NK-92 (cell line): ENCODE data around the gene MEAK7.

Source experiments
- DNase-seq: peaks from one replicate; lab custom pipeline; 2025; ENCODE audit not compliant: unreplicated experiment; lab: John Stamatoyannopoulos, UW

The MEAK7 gene

DNA sequence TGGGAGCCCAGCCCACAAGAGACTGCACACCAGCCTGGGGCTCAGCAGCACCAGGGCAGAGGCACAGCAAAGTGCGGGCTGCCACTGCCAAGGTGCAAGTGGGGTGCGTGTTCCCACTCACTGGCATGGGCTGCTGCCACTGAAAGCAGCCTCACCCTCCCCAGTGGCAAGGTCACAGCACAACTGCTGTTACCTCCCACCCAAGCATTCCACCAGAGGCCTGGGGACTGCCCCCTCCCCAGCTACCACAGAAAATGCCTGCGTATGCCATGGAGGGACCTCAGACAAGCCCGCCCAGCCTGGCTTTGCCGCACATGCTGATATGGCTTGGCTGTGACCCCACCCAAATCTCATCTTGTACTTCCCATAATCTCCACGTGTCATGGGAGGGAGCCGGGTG lies 33.1 kb downstream of the MEAK7 start:
- DNase-seq: no peak

DNA sequence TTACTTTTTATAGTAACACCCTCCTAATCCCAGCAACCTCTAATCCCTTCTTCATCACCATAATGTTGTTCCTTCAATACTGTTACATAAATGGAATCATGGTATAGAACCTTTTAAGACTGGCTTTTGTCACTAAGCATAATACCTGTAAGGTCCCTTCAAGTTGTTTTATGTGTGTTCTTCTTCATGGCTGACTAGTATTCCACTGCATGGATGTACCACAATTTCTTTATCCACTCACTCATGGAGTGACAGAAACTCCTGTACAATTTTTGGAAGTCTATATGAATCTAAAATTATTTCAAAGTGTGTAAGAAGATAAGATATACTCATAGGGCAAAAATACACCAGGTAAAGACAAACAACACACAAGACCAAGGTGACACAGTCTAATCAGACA lies 36.8 kb downstream of the MEAK7 start:
- no peak for DNase-seq

GRCh38 chr16:84467256-84467655 lies 37.2 kb downstream of the MEAK7 start:
- no peak for DNase-seq

GRCh38 chr16:84466692-84467091 lies 37.8 kb downstream of the MEAK7 start:
- DNase-seq: no peak

DNA sequence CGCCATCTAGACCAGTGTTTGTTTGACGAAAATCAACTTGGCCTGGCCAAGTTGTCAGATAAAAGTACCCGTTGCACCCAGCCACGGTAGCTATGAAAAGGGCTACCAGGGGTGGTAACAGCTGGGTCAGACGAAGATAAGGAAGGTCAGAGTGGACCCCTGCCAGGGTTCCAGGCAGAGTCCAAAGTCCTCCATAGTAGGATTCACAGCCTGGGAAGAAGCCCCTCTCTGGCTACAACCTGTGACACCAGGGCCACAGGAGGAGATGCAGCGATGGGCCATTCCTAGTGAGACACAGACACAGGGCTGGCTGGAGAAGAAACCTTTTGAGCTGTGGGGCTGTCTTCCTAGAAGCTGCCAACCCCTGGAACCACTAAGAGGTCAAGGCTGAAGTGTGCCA lies 39.3 kb downstream of the MEAK7 start:
- no peak for DNase-seq

DNA sequence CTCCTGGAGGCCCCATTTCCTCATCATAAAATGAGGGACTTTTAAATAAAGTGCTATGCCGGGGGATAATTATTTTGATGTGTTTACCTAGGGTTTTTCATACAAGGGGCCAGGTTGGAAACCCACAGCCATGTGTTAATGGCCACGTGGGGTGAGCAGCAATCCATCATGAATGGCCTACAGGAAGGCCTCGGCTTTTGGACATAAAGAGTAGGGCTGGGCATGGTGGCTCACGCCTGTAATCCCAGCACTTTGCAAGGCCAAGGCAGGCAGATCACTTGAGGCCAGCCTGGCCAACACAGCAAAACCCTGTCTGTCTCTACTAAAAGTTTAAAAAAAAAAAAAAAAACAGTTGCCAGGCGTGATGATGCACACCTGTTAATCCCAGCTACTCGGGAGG lies 40.3 kb downstream of the MEAK7 start:
- no peak for DNase-seq

DNA sequence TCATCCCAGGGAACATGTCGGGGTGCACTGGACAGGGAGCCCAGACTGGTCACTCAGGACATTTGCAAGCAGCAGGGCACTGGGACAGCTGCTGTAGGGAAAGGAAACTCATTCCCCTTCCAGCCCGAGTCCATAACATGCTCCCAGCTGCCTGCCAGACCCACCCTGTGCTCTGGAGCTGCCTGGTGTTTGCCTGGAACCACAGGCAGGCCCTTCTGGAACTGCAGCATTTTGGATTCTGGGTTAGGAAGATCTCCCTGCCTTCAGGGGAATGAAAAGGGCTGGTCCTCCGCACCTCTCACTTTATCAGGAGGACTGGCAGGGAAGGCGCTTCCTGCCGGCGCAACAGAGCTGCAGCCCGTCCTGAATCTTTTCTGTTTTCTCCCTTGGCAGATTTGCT lies 41.2 kb downstream of the MEAK7 start:
- no peak for DNase-seq

DNA sequence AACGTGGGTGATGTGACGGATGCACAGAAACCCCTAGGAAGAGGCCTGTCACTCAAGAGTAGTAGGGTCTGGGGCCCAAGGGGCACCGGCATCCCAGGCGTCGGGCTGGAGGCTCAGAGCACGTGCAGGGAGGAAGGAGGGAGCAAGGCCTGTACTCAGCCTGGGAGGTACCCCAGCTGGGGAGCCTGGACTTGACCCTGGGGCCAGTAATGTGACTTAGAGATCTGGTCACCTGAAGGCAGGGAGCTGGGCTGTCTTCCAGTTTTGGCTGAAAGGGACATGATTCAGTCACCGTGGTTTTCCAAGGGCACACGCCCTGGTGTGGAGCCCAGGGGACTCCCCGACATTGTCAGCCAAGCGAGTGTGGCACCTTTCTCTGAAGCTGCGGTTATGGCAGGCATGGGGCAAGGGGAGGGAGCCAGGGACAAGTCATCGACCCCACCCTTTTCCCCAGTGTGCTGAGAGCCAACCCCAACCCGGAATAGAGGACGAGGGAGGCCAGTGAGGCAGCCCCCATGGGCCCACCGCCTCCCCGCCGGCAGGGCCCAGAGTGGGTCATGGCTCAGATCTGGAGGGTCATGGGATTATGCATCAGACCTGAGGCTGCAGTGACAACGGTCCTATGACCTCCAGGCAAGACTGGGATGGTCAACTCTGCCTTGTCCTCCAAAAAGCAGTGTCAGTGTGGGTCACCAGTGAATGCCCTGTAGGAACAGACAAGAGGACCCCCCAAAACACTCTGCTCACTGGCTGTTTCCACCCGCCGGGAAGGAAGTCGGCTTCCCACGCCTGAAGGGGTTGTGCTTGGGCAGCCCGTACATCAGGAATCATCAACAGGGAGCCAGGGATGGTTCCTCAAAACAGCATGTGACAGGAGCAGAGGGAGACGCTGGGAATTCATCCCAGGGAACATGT lies 41.9 kb downstream of the MEAK7 start:
- DNase-seq: no peak

GRCh38 chr16:84461413-84462295 lies 42.8 kb downstream of the MEAK7 start:
- DNase-seq: no peak

- DNase-seq: no peak
Measured at GRCh38 chr16:84461029-84461412, 43.4 kb downstream of the MEAK7 start.

GRCh38 chr16:84460406-84461028 lies 43.9 kb downstream of the MEAK7 start:
- DNase-seq: no peak

DNA sequence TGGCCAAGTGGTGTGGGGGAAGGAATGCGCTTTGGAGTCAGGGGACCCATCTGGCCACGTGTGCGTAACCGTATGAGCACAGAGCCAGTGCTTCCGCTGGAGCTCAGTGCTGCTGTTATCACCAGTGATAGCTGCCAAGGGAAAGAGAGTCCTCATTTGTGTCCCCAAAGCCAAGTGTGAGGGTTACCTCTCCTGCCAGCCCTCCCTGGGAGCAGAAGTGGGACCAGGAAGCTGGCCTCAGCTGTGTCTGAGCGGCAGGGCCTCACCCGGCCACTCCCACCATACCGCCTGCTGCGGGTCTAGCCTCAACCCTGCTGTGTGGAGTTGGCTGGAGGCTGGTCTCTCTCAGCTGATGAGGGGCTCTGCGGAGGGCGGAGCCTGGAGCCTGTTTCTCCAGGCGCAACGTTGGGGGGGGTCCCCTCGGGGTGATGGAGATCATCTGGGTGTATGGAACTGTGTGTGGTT lies 44.5 kb downstream of the MEAK7 start:
- no peak for DNase-seq

- no peak for DNase-seq
Measured at GRCh38 chr16:84459533-84459894, 44.9 kb downstream of the MEAK7 start.

- DNase-seq: no peak
Measured at GRCh38 chr16:84458606-84459532, 45.6 kb downstream of the MEAK7 start.

DNA sequence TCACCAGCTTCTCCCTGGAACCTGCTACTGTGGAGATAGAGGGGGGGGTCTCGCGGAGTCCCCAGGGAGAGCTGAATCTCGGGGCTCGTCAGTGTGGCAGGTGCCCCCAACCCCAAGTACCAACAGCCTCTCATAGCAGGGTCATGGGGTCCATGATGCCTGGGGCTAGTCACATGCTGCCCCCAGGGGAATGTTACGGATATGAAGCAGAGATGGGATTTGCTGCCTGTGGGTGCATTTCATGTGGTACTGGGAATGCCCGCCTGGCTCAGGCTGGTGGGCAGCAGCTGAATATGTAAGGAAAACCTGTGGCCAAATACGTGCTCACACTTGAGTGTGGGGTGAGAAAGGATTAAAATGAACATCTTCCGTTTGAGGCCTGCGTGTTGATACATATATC lies 49.4 kb downstream of the MEAK7 start:
- no peak for DNase-seq
